Osteoblast (primary cell): ENCODE data around the gene RPL27A. TPM values are rescaled to one million over a fixed set of nuclear protein-coding genes. Genes with fewer than 3 reads are reported as not detected.

ENCODE experiments used
- DNase-seq: peaks from one replicate; pipeline ENCODE4 v3.0.0; 2011; ENCODE audit warnings: low spot score, mixed read lengths; ENCODE audit not compliant: insufficient read length; ENCODE audit errors: missing footprints
- H2AFZ ChIP-seq: 2 replicates; pipeline ENCODE4 v1.6.0; 2011; ENCODE audit warnings: mild to moderate bottlenecking, low read length
- H3K27ac ChIP-seq: 2 replicates; pipeline ENCODE4 v1.5.1; 2011; ENCODE audit warnings: mild to moderate bottlenecking, low read depth, low read length, moderate library complexity
- H3K27me3 ChIP-seq: 2 replicates; pipeline ENCODE4 v1.6.0; 2012; ENCODE audit warnings: mild to moderate bottlenecking, control low read depth, inconsistent platforms, low read length, moderate library complexity; ENCODE audit not compliant: insufficient read depth
- H3K36me3 ChIP-seq: 2 replicates; pipeline ENCODE4 v1.5.1; 2011; ENCODE audit warnings: mild to moderate bottlenecking, low read length, control low read depth, moderate library complexity; ENCODE audit not compliant: insufficient read depth
- H3K4me1 ChIP-seq: 2 replicates; pipeline ENCODE4 v1.5.1; 2011; ENCODE audit warnings: mild to moderate bottlenecking, low read length, control low read depth, moderate library complexity; ENCODE audit not compliant: insufficient read depth
- H3K4me2 ChIP-seq: 2 replicates; pipeline ENCODE4 v1.6.0; 2011; ENCODE audit warnings: mild to moderate bottlenecking, low read length; ENCODE audit not compliant: insufficient read depth
- H3K4me3 ChIP-seq: fragments of 200-600 bp; sonication (generic); 3 replicates; pipeline ENCODE4 v1.5.1; 2012; ENCODE audit warnings: mild to moderate bottlenecking, low read length, inconsistent platforms; ENCODE audit not compliant: insufficient read depth
- H3K79me2 ChIP-seq: 2 replicates; pipeline ENCODE4 v1.6.0; 2012; ENCODE audit warnings: mild to moderate bottlenecking, low read length, control low read depth, inconsistent platforms; ENCODE audit not compliant: insufficient read depth
- H3K9me3 ChIP-seq: 2 replicates; pipeline ENCODE4 v1.5.1; 2011; ENCODE audit warnings: low read depth, low read length, control low read depth
- H4K20me1 ChIP-seq: 2 replicates; pipeline ENCODE4 v1.6.0; 2012; ENCODE audit warnings: mild to moderate bottlenecking, low read length, control low read depth; ENCODE audit not compliant: insufficient read depth
- CTCF ChIP-seq: IDR thresholded peaks from 2 replicates; pipeline ENCODE4 v1.5.1; 2011; ENCODE audit warnings: mild to moderate bottlenecking, low read depth, low read length, moderate library complexity; ENCODE audit errors: extremely low read depth
- total RNA-seq: library from RNA; depleted of rRNA; stranded (reverse); fragments of >200 nt; gene quantifications from 2 replicates; pipeline ENCODE4 v1.2.3, GENCODE V29; 2012

Gene RPL27A
- total RNA-seq, 1 donor = 710 TPM

GRCh38 chr11:8713760-8714454 is 31.3 kb downstream of the RPL27A start:
- Histone ChIP-seq H2AFZ (no peak overlapping the region), H3K79me2 (peaks cover 2% of the 10 kb centered on the region), H3K4me3 (no peak overlapping the region), H3K9me3 (no peaks in the 10 kb centered on the region), H4K20me1 (peaks cover 2% of the 10 kb centered on the region), H3K4me2 (no peak overlapping the region), H3K27me3 (no peaks in the 10 kb centered on the region), H3K27ac (no peak overlapping the region), H3K4me1 (peaks cover 29% of the 10 kb centered on the region), H3K36me3 (peaks cover 27% of the 10 kb centered on the region)
- TF ChIP-seq CTCF = no peak
- DNase-seq = peak; percentile 44

GRCh38 chr11:8714622-8715225 is 32.1 kb downstream of the RPL27A start:
- Histone ChIP-seq H3K9me3 (no peaks in the 10 kb centered on the region), H4K20me1 (no peaks in the 10 kb centered on the region), H3K4me3 (no peak overlapping the region), H3K27ac (no peak overlapping the region), H3K27me3 (no peaks in the 10 kb centered on the region), H3K79me2 (peaks cover 2% of the 10 kb centered on the region), H3K4me1 (peaks cover 29% of the 10 kb centered on the region), H3K36me3 (peaks cover 27% of the 10 kb centered on the region), H2AFZ (no peak overlapping the region), H3K4me2 (no peak overlapping the region)
- DNase-seq = peak; percentile 82
- no peak for TF ChIP-seq CTCF

GRCh38 chr11:8715501-8715900 is 32.9 kb downstream of the RPL27A start:
- H3K36me3 ChIP-seq = peaks cover 21% of the 10 kb centered on the region
- H3K27ac ChIP-seq = no peak overlapping the region
- peaks cover 2% of the 10 kb centered on the region for H3K79me2 ChIP-seq
- DNase-seq = peak; percentile 62
- no peaks in the 10 kb centered on the region for H3K9me3 ChIP-seq
- peaks cover 36% of the 10 kb centered on the region for H3K4me1 ChIP-seq
- no peaks in the 10 kb centered on the region for H4K20me1 ChIP-seq
- H3K4me3 ChIP-seq = no peak overlapping the region
- TF ChIP-seq CTCF = no peak
- H3K4me2 ChIP-seq = no peak overlapping the region
- H3K27me3 ChIP-seq = no peaks in the 10 kb centered on the region
- H2AFZ ChIP-seq = no peak overlapping the region

GRCh38 chr11:8717544-8717875 is 34.9 kb downstream of the RPL27A start:
- Histone ChIP-seq H3K4me1 (peaks cover 42% of the 10 kb centered on the region), H4K20me1 (no peaks in the 10 kb centered on the region), H3K27ac (peak overlapping the region; percentile 68), H2AFZ (peak overlapping the region; percentile 24), H3K4me3 (no peak overlapping the region), H3K79me2 (peaks cover 2% of the 10 kb centered on the region), H3K9me3 (no peaks in the 10 kb centered on the region), H3K27me3 (no peaks in the 10 kb centered on the region), H3K4me2 (peak overlapping the region; percentile 50), H3K36me3 (peaks cover 20% of the 10 kb centered on the region)
- TF ChIP-seq CTCF = no peak
- DNase-seq = no peak
